Body of pancreas (tissue), 4 donors: ENCODE data around the gene IL1RAPL2.

Experiments used
- CTCF ChIP-seq, 7 experiments: fragments of 450-650 bp in 4 of 7; fragments of 200-600 bp in 3 of 7; sonication (generic) in 3 of 7; IDR thresholded peaks; one replicate each; pipeline ENCODE4 v1.5.1; 2016 to 2019; ENCODE audit warnings: antibody characterized with exemption in 7 of 7
- POLR2A ChIP-seq, 3 donors: fragments of 450-650 bp; IDR thresholded peaks; one replicate each; pipeline ENCODE4 v1.6.1; 2016; ENCODE audit warnings: antibody characterized with exemption in 3 of 3, mild to moderate bottlenecking in 2 of 3

GRCh38 chrX:104995546-104995945 is 429.5 kb downstream of the IL1RAPL2 start:
- TF ChIP-seq CTCF (IDR thresholded peaks at IDR 0.05) (no peak), POLR2A (IDR thresholded peaks at IDR 0.05) (no peak)
